ENCODE measurements around the gene RASSF10.

The RASSF10 gene

GRCh38 chr11:13055200-13055599, 46.1 kb downstream of the RASSF10 start:
- DNase-seq (ENCODE audit: low spot score), result no peak

- no peak for DNase-seq (ENCODE audit: low spot score)
Measured at GRCh38 chr11:13061294-13061990, 52.3 kb downstream of the RASSF10 start.

Measured in ecto neural progenitor cell (in vitro differentiated cells).